ENCODE data around the gene ELAC1.
A peak's percentile ranks its signal among the peaks of the same experiment; 100 is the strongest.
"Not testable (repeated sequence)": the region's sequence is repeated elsewhere in the genome, so short reads cannot be mapped to it uniquely, and the experiment has no call there.

The ELAC1 gene

GRCh38 chr18:50972404-50972803 is 4.6 kb downstream of the ELAC1 start:
- not testable (repeated sequence) for FAIRE-seq; DNase-seq (ENCODE audit: low spot score)

- no peak for DNase-seq (ENCODE audit: low spot score)
- FAIRE-seq, result no peak
These were observed 5.7 kb downstream of the ELAC1 start for GRCh38 chr18:50973367-50974126.

DNA sequence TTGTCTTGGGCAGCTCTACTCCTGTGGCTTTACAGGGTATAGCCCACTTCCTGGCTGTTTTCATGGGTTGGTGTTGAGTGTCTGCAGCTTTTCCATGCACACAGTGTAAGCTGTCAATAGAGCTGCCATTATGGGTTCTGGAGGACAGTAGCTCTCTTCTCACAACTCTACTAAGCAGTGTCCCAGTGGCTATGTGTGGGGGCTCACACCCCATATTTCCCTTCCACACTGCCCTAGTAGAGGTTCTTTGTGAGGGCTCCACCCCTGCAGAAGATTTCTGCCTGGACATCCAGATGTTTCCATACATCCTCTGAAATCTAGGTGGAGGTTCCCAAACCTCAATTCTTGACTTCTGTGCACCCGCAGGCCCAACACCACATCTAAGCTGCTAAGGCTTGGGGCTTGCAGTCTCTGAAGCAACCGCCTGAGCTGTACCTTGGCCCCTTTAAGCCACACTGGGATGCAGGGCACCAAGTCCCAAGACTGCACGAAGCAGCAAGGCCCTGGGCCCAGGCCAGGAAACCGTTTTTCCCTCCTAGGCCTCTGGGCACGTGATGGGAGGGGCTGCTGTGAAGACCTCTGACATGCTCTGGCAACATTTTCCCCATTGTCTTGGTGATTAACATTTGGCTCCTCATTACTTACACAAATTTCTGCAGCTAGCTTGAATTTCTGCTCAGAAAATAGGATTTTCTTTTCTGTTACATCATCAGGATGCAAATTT is 9.4 kb downstream of the ELAC1 start:
- FAIRE-seq (no peak), DNase-seq (ENCODE audit: low spot score) (no peak)

- FAIRE-seq, result no peak
These were observed 13.5 kb downstream of the ELAC1 start for GRCh38 chr18:50981381-50981780.

DNA sequence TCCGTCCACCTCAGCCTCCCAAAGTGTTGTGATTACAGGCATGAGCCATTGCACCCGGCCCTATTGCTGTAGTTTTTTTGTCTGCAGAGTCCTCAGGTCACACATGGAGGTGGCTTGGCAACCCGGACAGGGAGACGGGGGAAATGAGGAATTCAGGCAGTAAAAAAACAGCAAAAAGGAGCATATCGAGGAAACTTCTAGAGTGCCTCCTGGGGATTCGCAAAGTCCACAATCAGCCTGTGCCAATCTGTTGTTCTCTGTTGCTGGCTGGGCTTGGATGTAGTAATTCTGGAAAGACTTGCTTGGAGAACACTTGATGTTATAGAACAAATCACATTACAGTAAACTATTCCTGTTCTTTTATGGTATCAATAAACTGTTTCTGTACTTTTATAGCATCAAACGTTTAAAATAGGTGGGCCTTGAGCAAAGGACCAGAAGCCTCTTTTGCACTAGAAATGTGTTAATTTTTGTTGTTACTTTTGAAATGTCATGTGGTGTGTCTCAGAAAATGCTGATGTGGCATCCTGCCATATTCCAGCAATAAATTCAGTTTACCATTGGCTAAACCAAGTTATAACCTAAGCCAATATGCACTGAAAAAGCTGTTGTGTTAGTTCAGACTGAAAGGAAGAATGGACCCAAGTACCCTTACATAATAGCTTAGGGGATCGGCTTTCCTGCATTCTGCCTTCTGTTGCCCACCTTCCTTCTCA is 14.4 kb downstream of the ELAC1 start:
- FAIRE-seq, result no peak
- DNase-seq (ENCODE audit: low spot score), result no peak

More at GRCh38 chr18:50981381-50981780, 13.5 kb downstream of the ELAC1 start:
- DNase-seq (ENCODE audit: low spot score), result no peak

DNA sequence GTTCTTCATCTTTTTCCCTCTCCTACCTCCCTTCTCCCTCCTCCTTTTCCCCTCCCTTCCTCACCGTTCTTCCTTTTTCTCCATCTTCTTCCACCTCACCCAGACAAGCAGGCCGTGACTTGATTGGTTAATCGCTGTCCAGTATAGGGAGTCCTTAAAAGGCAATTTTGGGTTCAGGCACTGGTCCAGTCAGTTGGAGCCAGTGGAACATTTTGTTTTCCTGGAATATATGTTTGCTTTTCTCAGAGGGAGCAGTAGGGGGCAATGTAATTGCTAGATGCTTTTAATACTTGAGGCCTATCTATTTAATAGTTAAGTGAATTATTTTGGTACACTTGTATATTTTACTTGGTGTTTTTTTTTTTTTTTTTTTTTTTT is 15.0 kb downstream of the ELAC1 start:
- no peak for FAIRE-seq

DNA sequence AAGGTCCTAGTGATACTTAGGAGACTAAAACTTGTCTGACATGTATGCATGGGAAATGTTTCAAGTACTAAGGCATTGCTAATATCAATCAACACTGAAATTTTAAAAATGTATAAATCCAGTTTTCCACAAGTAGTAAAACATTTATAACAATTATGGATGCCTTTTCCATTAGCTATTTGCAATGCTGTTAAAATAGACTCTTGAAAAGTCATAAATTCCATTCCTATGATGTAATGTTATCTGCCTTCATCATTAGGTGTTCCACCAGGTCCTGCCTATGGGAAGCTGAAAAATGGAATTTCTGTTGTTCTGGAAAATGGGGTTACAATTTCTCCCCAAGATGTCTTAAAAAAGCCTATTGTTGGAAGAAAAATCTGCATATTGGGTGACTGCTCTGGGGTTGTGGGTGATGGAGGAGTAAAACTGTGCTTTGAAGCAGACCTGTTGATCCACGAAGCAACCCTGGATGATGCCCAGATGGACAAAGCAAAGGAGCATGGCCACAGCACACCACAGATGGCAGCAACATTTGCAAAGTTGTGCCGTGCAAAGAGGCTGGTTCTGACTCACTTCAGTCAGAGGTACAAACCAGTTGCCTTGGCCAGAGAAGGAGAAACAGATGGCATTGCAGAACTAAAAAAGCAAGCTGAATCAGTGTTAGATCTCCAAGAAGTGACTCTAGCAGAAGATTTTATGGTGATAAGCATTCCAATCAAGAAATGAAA is 18.7 kb downstream of the ELAC1 start:
- no peak for FAIRE-seq

More for the DNA sequence above, 15.0 kb downstream of the ELAC1 start:
- no peak for DNase-seq (ENCODE audit: low spot score)

GRCh38 chr18:50987261-50987660 is 19.4 kb downstream of the ELAC1 start:
- no peak for DNase-seq (ENCODE audit: low spot score)
- FAIRE-seq, result no peak

More for the DNA sequence above, 18.7 kb downstream of the ELAC1 start:
- peak; percentile 33 for DNase-seq (ENCODE audit: low spot score)

- DNase-seq (ENCODE audit: low spot score) (no peak), FAIRE-seq (no peak)
These were observed 21.9 kb downstream of the ELAC1 start for GRCh38 chr18:50989711-50990110.

- FAIRE-seq (no peak), DNase-seq (ENCODE audit: low spot score) (no peak)
These were observed 24.5 kb downstream of the ELAC1 start for GRCh38 chr18:50992351-50992762.

DNA sequence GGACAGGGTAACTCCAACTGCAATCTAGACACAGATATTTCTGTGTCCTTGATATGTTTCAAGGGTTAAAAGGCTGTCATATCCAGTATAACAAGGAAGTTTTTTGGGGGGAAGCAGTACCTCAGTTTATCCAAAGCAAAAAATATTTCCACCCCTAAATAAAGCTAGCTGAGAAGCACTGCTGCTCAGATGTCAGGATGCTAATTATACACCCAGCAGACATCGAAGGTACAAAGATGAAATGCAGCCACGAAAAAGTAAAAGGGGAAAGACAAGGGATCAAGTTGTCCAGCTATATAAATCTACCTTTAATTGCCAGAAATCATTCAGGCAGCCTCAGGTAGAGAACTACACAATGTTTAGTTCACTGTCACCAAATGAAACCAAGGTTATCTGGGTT is 26.2 kb downstream of the ELAC1 start:
- DNase-seq (ENCODE audit: low spot score) (no peak), FAIRE-seq (no peak)

DNA sequence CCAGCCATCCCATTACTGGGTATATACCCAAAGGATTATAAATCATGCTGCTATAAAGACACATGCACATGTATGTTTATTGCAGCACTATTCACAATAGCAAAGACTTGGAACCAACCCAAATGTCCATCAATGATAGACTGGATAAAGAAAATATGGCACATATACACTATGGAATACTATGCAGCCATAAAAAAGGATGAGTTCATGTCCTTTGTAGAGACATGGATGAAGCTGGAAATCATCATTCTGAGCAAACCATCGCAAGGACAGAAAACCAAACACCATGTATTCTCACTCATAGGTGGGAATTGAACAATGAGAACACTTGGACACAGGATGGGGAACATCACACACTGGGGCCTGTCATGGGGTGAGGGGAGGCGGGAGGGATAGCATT is 35.3 kb downstream of the ELAC1 start:
- not testable (repeated sequence) for DNase-seq (ENCODE audit: low spot score); FAIRE-seq

- no peak for FAIRE-seq
These were observed 38.4 kb downstream of the ELAC1 start for GRCh38 chr18:51006061-51006818.

DNA sequence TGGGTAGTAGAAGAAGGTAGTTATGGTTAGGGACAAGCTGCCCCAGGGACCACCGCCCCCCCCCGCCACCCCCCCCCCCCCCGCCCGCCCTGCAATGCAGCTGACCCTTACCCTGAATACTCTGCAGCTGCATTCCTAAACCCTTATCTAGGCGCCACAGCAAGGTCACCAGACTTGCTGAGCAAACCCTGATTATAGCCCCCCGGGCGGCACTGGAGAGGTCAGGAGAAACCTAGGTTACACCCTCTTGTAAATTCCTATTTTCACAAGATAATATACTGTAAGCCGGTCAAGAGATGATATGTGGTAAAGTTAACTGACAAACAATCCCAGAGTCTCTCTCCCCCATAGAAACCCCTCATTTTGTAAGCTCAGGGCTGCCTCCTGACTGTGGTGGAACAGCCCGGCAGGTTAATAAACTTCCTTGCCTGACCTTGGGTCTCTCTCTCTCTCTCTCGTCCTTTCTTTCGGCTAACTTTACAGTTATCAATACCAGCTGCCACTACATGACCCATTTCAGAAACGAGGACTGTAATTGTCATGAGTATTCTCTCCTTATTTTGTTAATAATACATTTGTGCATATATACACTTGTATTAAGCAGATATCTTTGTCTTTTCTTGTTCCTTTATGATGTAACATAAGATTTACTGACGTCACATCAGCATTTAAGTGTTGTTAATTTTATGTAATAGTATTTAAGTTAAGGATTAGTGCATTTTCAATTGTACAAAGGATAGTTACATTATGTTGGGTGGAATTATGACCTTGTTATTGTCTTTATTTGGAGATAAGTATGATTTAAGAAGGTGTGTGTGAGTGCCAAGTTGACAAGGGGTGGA is 39.3 kb downstream of the ELAC1 start:
- DNase-seq (ENCODE audit: low spot score) (no peak), FAIRE-seq (no peak)

More at GRCh38 chr18:51006061-51006818, 38.4 kb downstream of the ELAC1 start:
- DNase-seq (ENCODE audit: low spot score), result no peak

- FAIRE-seq, result no peak
- DNase-seq (ENCODE audit: low spot score), result no peak
These were observed 39.9 kb downstream of the ELAC1 start for GRCh38 chr18:51007790-51008139.

DNA sequence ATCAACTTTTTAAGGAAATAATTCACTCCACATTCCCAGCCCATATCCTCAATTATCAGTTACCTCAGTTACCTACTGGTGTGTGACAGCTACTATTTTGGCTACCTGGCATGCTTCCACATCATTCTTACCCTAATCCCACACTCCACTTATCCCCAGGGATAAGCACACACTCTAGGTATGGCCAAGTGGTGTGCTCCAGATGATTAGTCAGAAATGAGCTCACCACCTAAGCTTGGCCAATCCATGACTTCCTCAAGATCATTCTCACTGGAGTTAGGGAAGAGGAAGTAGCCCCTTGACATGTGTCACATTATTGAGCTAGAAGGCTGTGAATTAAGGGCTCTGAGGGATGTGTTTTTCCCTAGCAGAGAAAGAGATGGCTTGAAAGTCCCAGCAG is 41.2 kb downstream of the ELAC1 start:
- DNase-seq (ENCODE audit: low spot score) (no peak), FAIRE-seq (no peak)

GRCh38 chr18:51010218-51010617 is 42.4 kb downstream of the ELAC1 start:
- FAIRE-seq, result no peak

GRCh38 chr18:51011709-51012108 is 43.9 kb downstream of the ELAC1 start:
- DNase-seq (ENCODE audit: low spot score) (no peak), FAIRE-seq (no peak)

More at GRCh38 chr18:51010218-51010617, 42.4 kb downstream of the ELAC1 start:
- no peak for DNase-seq (ENCODE audit: low spot score)

- FAIRE-seq (no peak), DNase-seq (ENCODE audit: low spot score) (no peak)
These were observed 44.6 kb downstream of the ELAC1 start for GRCh38 chr18:51012441-51012840.

DNA sequence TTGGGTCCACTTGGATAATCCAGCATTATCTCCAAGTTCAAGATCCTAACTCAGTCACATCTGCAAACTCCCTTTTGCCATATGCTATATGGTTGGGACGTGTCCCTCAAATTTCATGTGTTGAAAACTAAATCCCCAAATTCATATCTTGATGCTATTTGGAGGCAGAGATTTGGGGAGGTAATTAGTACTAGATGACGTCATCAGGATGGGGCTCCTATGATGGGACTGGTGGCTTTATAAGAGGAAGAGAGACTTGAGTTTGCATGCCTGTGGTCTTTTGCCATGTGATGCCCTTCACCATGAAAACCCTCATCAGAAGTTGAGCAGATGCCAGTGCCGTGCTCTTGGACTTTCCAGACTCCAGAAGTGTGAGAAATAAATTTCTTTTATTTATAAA is 45.4 kb downstream of the ELAC1 start:
- FAIRE-seq, result no peak
- no peak for DNase-seq (ENCODE audit: low spot score)

Data from urothelium cell line (cell line).